Kidney epithelial cell (primary cell): ENCODE data around the gene ENTPD1. TPM values are rescaled to one million over a fixed set of nuclear protein-coding genes. Genes with fewer than 3 reads are reported as not detected.

Experiments
- DNase-seq: peaks from one replicate; pipeline ENCODE4 v3.0.0-alpha.2; 2010; ENCODE audit warnings: low read depth
- H3K27me3 ChIP-seq: 2 replicates; pipeline ENCODE4 v1.6.0; 2011; ENCODE audit warnings: low read length; ENCODE audit not compliant: control insufficient read depth, insufficient read depth
- H3K36me3 ChIP-seq: 2 replicates; pipeline ENCODE4 v1.5.1; 2011; ENCODE audit warnings: low read length; ENCODE audit not compliant: control insufficient read depth, insufficient read depth
- H3K4me3 ChIP-seq: 2 replicates; pipeline ENCODE4 v1.5.1; 2011; ENCODE audit warnings: low read depth, mild to moderate bottlenecking, control low read depth, low read length
- CTCF ChIP-seq: IDR thresholded peaks from 2 replicates; pipeline ENCODE4 v1.5.1; 2011; ENCODE audit warnings: mild to moderate bottlenecking, moderate library complexity, low read length, control low read depth, inconsistent platforms; ENCODE audit not compliant: insufficient read depth, poor library complexity, severe bottlenecking
- total RNA-seq: library from RNA; depleted of rRNA; stranded (reverse); fragments of >200 nt; gene quantifications from 2 replicates; pipeline ENCODE4 v1.2.3, GENCODE V29; 2015

ENTPD1 gene
- total RNA-seq, 1 donor from 2014 or later: 0.17 TPM

GRCh38 chr10:95841661-95842498 lies 85.9 kb downstream of the ENTPD1 start:
- peak; percentile 32 for TF ChIP-seq CTCF
- DNase-seq: peak; percentile 18
- no peak overlapping the region for H3K4me3 ChIP-seq
- H3K27me3 ChIP-seq: no peaks in the 10 kb centered on the region
- no peaks in the 10 kb centered on the region for H3K36me3 ChIP-seq

GRCh38 chr10:95845411-95845810 lies 89.4 kb downstream of the ENTPD1 start:
- Histone ChIP-seq H3K27me3 (no peaks in the 10 kb centered on the region), H3K36me3 (no peaks in the 10 kb centered on the region), H3K4me3 (no peak overlapping the region)
- no peak for TF ChIP-seq CTCF
- DNase-seq: no peak

GRCh38 chr10:95847007-95847406 lies 91.0 kb downstream of the ENTPD1 start:
- no peaks in the 10 kb centered on the region for H3K36me3 ChIP-seq
- DNase-seq: no peak
- no peaks in the 10 kb centered on the region for H3K27me3 ChIP-seq
- no peak for TF ChIP-seq CTCF
- H3K4me3 ChIP-seq: no peak overlapping the region

GRCh38 chr10:95848841-95849240 lies 92.9 kb downstream of the ENTPD1 start:
- DNase-seq: no peak
- no peak for TF ChIP-seq CTCF
- Histone ChIP-seq H3K27me3 (no peaks in the 10 kb centered on the region), H3K4me3 (no peak overlapping the region), H3K36me3 (no peaks in the 10 kb centered on the region)

GRCh38 chr10:95850791-95851190 lies 94.8 kb downstream of the ENTPD1 start:
- DNase-seq: no peak
- H3K27me3 ChIP-seq: no peaks in the 10 kb centered on the region
- TF ChIP-seq CTCF: no peak
- no peaks in the 10 kb centered on the region for H3K36me3 ChIP-seq
- no peak overlapping the region for H3K4me3 ChIP-seq

GRCh38 chr10:95860166-95860940 lies 104.4 kb downstream of the ENTPD1 start:
- TF ChIP-seq CTCF: no peak
- Histone ChIP-seq H3K36me3 (no peaks in the 10 kb centered on the region), H3K27me3 (no peaks in the 10 kb centered on the region), H3K4me3 (no peak overlapping the region)
- no peak for DNase-seq
